Heart left ventricle (tissue), 16 donors: ENCODE results near the gene FGF14. TPM values are rescaled to one million over a fixed set of nuclear protein-coding genes. Genes with fewer than 3 reads are reported as not detected.

ENCODE experiments used
- ATAC-seq, 4 donors: fragments of 200-7000 bp; cut with Tn5 transposase; one replicate each; pipeline ENCODE4 v1.9.1; 2020 to 2022; ENCODE audit warnings: moderate library complexity in 4 of 4, mild to moderate bottlenecking in 3 of 4, moderate number of reproducible peaks in 1 of 4
- DNase-seq, 5 donors: peaks; one replicate each; pipeline ENCODE4 v3.0.0-alpha.2; 2020
- H3K27ac ChIP-seq, 12 donors: fragments of 200-600 bp; sonication (generic) in 4 of 12; one replicate each; pipeline versions ENCODE4 v1.5.0 to v1.8.0; 2016 to 2022; ENCODE audit warnings: mild to moderate bottlenecking in 2 of 12
- H3K27me3 ChIP-seq, 9 donors: fragments of 200-600 bp; sonication (generic) in 2 of 9; one replicate each; pipeline versions ENCODE4 v1.5.1 to v1.8.0; 2016 to 2022; ENCODE audit warnings: mild to moderate bottlenecking in 3 of 9
- H3K36me3 ChIP-seq, 9 donors: fragments of 200-600 bp; sonication (generic) in 2 of 9; one replicate each; pipeline versions ENCODE4 v1.5.0 to v1.8.0; 2018 to 2022; ENCODE audit warnings: mild to moderate bottlenecking in 2 of 9
- H3K4me1 ChIP-seq, 12 donors: fragments of 200-600 bp; sonication (generic) in 4 of 12; one replicate each; pipeline versions ENCODE4 v1.5.0 to v1.8.0; 2016 to 2022; ENCODE audit warnings: mild to moderate bottlenecking in 3 of 12
- H3K4me3 ChIP-seq, 12 donors: fragments of 200-600 bp; sonication (generic) in 4 of 12; one replicate each; pipeline versions ENCODE4 v1.5.0 to v1.8.0; 2017 to 2022; ENCODE audit warnings: mild to moderate bottlenecking in 9 of 12, moderate library complexity in 4 of 12
- H3K9me3 ChIP-seq, 12 donors: fragments of 200-600 bp; sonication (generic) in 4 of 12; one replicate each; pipeline versions ENCODE4 v1.5.0 to v1.8.0; 2016 to 2022; ENCODE audit warnings: mild to moderate bottlenecking in 1 of 12
- CTCF ChIP-seq, 12 donors: fragments of 200-600 bp; sonication (generic) in 4 of 12; IDR thresholded peaks; one replicate each; pipeline versions ENCODE4 v1.5.0 to v1.8.0; 2018 to 2022; ENCODE audit warnings: antibody characterized with exemption in 12 of 12, mild to moderate bottlenecking in 5 of 12
- POLR2A ChIP-seq, 2 donors: fragments of 450-650 bp; IDR thresholded peaks; one replicate each; pipeline ENCODE4 v1.6.1; 2017; ENCODE audit warnings: antibody characterized with exemption in 2 of 2, mild to moderate bottlenecking in 2 of 2, moderate library complexity in 2 of 2
- WGBS, 4 donors: extraction: QIAGEN DNeasy Blood & Tissue Kit in 2 of 4; methylation state at CpG; one replicate each; pipeline versions ENCODE4 v1.1.5 to v1.1.7; 2013 to 2018; 5-methylcytosine and 5-hydroxymethylcytosine counted together
- intact Hi-C, 10 donors: fragments of 100-400 bp; cut with DNase I; formaldehyde crosslinking; loops; one replicate each; pipeline versions ENCODE4 v1.11.1 to v1.14.2; 2022
- polyA plus RNA-seq, 2 donors: library from polyadenylated mRNA; stranded (reverse); fragments of 200-250 nt; gene quantifications; one replicate each; pipeline ENCODE4 v1.2.3, GENCODE V29; 2013
- total RNA-seq, 9 donors: library from RNA; depleted of rRNA in 2 of 9; stranded (reverse); fragments of >200 nt in 2 of 9; fragmentation: NEBNext Ultra II Directional in 3 of 9; extraction: Animal tissue kit (Norgen Biotek cat#: 25700) in 3 of 9; gene quantifications; one replicate each; pipeline versions ENCODE4 v1.1.0 to v1.2.4, GENCODE V29; 2016 to 2023
- donor health status: ischemic (EF 13 %, LVEDD 7.1; RV severe dilation, severe dysfunction).
- donor health status: healthy with polysubstance abuse.
- donor health status: DM: no; HTN: yes; CAD: no.
- donor health status: DM: no; HTN: no; CAD: no.
- donor health status: ischemic (EF 25% LVEDD 6.9; RV normal size, moderate dysfunction).
- donor health status: ischemic (EF 25% LVEDD 5.7; RV mildly dilated, moderate dysfunction).
- donor health status: healthy.
- donor health status: DM: yes; HTN: yes; CAD: no.
- donor health status: ischemic (EF 35%, LVEDD 5.7; RV mildly dilated, moderate dysfunction).
- donor health status: nonischemic (EF 11% LVEDD 7.7; RV severe dilation, severe dysfunction).
- donor health status: DM: yes; HTN: yes; CAD: no.
- donor health status: PGD.
- donor health status: ischemic (EF 29% LVEDD 5.4; RV normal size, mild dysfunction).
- donor health status: nonischemic (EF 23%, LVEDD 6.1; RV moderate dilation, normal function).

The FGF14 gene
- total and polyA plus RNA-seq, 11 donors, result 0.14 to 6.3 (median 3.9) TPM

GRCh38 chr13:102207680-102208342 is 194.0 kb downstream of the FGF14 start:
- no peaks in the 10 kb centered on the region for H3K9me3 ChIP-seq
- intact Hi-C loops, result no loop called here
- WGBS, 4 donors, result 52 to 77% (median 68%) methylated on average over 3 of the region's 3 CpGs
- TF ChIP-seq CTCF (IDR thresholded peaks at IDR 0.05), result no peak
- no peak for TF ChIP-seq POLR2A (IDR thresholded peaks at IDR 0.05)
- no peaks in the 10 kb centered on the region for H3K27me3 ChIP-seq
- no peaks in the 10 kb centered on the region for H3K36me3 ChIP-seq
- H3K4me3 ChIP-seq, result no peak overlapping the region
- no peak overlapping the region for H3K27ac ChIP-seq
- ATAC-seq (no peak), DNase-seq (no peak)
- H3K4me1 ChIP-seq, result no peaks in the 10 kb centered on the region

- intact Hi-C loops, result no loop called here
- ATAC-seq, result no peak
- H3K4me1 ChIP-seq, result no peaks in the 10 kb centered on the region
- no peak overlapping the region for H3K4me3 ChIP-seq
- no peak for DNase-seq
- no peak for TF ChIP-seq POLR2A (IDR thresholded peaks at IDR 0.05)
- no peak for TF ChIP-seq CTCF (IDR thresholded peaks at IDR 0.05)
- H3K27ac ChIP-seq, result no peak overlapping the region
- no peaks in the 10 kb centered on the region for H3K9me3 ChIP-seq
- no peaks in the 10 kb centered on the region for H3K27me3 ChIP-seq
- H3K36me3 ChIP-seq, result no peaks in the 10 kb centered on the region
Observed at GRCh38 chr13:102203718-102204117, 198.1 kb downstream of the FGF14 start.

- no peaks in the 10 kb centered on the region for H3K4me1 ChIP-seq
- DNase-seq (no peak), ATAC-seq (peak in 1 of 4 donors; percentile 45)
- peak overlapping the region in 3 of 12 donors; percentile 3 to 16 (median 7) for H3K27ac ChIP-seq
- no peaks in the 10 kb centered on the region for H3K9me3 ChIP-seq
- no peaks in the 10 kb centered on the region for H3K27me3 ChIP-seq
- no peaks in the 10 kb centered on the region for H3K36me3 ChIP-seq
- 67 to 81% (median 79%) methylated on average over 7 of the region's 7 CpGs for WGBS, 4 donors
- intact Hi-C loops, result loop anchor here in 5 of 10 donors (5.0 to 10.0 kb wide), 4 partner anchors 194 to 359 kb away; no protein-coding TSS in a partner anchor
- TF ChIP-seq POLR2A (IDR thresholded peaks at IDR 0.05), result no peak
- TF ChIP-seq CTCF (IDR thresholded peaks at IDR 0.05), result no peak
- no peak overlapping the region for H3K4me3 ChIP-seq
Observed at GRCh38 chr13:102198418-102199311, 203.2 kb downstream of the FGF14 start.

- no peaks in the 10 kb centered on the region for H3K27me3 ChIP-seq
- peak in 2 of 4 donors; percentile 52 to 56 for ATAC-seq
- intact Hi-C loops, result loop anchor here in 5 of 10 donors (5.0 to 10.0 kb wide), 4 partner anchors 195 to 360 kb away; no protein-coding TSS in a partner anchor
- H3K4me3 ChIP-seq, result no peak overlapping the region
- WGBS, 4 donors, result 53 to 80% (median 68%) methylated on average over 1 of the region's 1 CpG
- no peak overlapping the region for H3K27ac ChIP-seq
- H3K9me3 ChIP-seq, result no peaks in the 10 kb centered on the region
- peaks cover 0 to 1% (median 0%) of the 10 kb centered on the region in 12 donors for H3K4me1 ChIP-seq
- no peaks in the 10 kb centered on the region for H3K36me3 ChIP-seq
- no peak for DNase-seq
- peak in 7 of 12 donors; percentile 12 to 43 (median 34) for TF ChIP-seq CTCF (IDR thresholded peaks at IDR 0.05)
- TF ChIP-seq POLR2A (IDR thresholded peaks at IDR 0.05), result no peak
Observed at GRCh38 chr13:102197193-102197592, 204.7 kb downstream of the FGF14 start.
